ENCODE results near the gene RNF149.

- no peak for TF ChIP-seq IRF1 (CRISPR knock-in tag; IDR thresholded peaks at IDR 0.05; ENCODE audit: borderline replicate concordance)
- no peak for TF ChIP-seq ZKSCAN8 (CRISPR knock-in tag; IDR thresholded peaks at IDR 0.05)
- no peak for TF ChIP-seq MAX (CRISPR knock-in tag; IDR thresholded peaks at IDR 0.05)
- TF ChIP-seq ATF2 (CRISPR knock-in tag; IDR thresholded peaks at IDR 0.05), result no peak
- TF ChIP-seq NFRKB (IDR thresholded peaks at IDR 0.05; ENCODE audit: low read depth), result no peak; the same call in 1 of the 2 replicates
- no peak for TF ChIP-seq ZBTB34 (CRISPR knock-in tag; IDR thresholded peaks at IDR 0.05)
- TF ChIP-seq ZSCAN29 (IDR thresholded peaks at IDR 0.05), result no peak
These were observed 76.4 kb downstream of the RNF149 start for GRCh38 chr2:101231937-101232730.
